ENCODE measurements around the gene DZIP1.

DZIP1 gene

DNA sequence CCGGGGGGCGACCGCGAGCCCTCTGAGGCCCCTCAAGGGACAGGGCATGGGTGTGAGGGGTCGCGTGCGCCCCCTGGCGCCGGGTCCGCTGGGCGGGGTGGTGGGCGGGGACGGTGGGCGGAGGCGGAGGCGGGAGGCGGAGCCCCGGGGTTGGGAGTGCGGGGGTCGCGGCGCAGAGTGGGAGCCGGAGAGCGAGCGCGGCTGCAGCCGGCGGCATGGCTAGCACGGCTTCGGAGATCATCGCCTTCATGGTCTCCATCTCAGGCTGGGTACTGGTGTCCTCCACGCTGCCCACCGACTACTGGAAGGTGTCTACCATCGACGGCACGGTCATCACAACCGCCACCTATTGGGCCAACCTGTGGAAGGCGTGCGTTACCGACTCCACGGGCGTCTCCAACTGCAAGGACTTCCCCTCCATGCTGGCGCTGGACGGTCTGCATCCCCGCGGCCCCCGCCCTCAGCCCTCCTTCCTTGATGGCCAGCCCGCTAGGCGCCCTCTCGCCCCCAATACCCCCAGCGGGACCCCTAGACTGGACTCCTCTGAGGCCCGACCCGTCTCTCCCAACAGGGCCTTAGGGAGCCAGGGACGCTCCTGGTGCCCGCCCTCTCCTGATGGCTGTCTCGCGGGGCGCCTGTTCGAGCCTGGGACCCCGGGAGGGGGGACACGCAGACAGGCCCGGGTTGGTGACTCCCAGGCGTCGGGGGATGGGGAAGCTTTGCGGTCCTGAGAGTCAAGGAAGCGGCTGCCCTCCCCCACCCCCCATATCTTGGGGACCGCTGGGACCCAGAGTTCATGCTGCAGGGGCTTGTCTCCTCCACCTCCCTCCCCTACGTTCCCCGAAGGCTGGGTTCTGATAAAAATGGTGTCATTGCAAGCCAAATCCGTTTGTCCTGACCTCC, 91.7 kb downstream of the DZIP1 start, which contains the start of gene CLDN10:
CLDN10 (plus strand) TSS at position 182 of the 903 bp plus-strand sequence; CDS start at position 216, 34 bp downstream.
- TF ChIP-seq, protein P1, sequence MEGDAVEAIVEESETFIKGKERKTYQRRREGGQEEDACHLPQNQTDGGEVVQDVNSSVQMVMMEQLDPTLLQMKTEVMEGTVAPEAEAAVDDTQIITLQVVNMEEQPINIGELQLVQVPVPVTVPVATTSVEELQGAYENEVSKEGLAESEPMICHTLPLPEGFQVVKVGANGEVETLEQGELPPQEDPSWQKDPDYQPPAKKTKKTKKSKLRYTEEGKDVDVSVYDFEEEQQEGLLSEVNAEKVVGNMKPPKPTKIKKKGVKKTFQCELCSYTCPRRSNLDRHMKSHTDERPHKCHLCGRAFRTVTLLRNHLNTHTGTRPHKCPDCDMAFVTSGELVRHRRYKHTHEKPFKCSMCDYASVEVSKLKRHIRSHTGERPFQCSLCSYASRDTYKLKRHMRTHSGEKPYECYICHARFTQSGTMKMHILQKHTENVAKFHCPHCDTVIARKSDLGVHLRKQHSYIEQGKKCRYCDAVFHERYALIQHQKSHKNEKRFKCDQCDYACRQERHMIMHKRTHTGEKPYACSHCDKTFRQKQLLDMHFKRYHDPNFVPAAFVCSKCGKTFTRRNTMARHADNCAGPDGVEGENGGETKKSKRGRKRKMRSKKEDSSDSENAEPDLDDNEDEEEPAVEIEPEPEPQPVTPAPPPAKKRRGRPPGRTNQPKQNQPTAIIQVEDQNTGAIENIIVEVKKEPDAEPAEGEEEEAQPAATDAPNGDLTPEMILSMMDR (IDR thresholded peaks at IDR 0.05; ENCODE audit: low read depth, low read length, missing control alignments) = peak; percentile 39
- Histone ChIP-seq H3K27ac (no peak within 1 kb of the TSS), H3K36me3 (replicated peaks) (no peaks in the 10 kb centered on the region), H3K27me3 (replicated peaks) (peaks cover 6% of the 10 kb centered on the region), H3K4me3 (ENCODE audit: low read depth, low read length) (peak within 1 kb of the TSS; percentile 44)
- in situ Hi-C loops (cut with HindIII; ENCODE audit: low pct_ligation_motif_present, low sequenced_read_pairs) = no loop called here
- no peak for DNase-seq

DNA sequence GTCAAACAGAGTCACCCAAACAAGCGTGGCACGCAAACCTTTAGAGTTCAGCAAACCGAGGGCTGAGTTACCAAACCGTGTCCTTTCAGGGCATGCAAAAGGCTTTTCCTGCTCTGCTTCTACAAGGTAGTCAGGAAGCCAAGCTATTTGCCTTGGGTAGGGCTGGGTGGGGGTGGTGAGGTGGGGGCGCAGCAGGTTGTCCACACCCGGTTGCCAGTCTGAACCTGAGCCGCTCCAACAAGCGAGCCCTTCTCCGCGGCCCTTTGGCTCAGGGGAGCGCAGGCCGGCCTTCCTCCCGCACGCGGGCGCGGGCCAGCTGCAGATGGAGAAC, 92.3 kb downstream of the DZIP1 start:
- no peak for DNase-seq

DNA sequence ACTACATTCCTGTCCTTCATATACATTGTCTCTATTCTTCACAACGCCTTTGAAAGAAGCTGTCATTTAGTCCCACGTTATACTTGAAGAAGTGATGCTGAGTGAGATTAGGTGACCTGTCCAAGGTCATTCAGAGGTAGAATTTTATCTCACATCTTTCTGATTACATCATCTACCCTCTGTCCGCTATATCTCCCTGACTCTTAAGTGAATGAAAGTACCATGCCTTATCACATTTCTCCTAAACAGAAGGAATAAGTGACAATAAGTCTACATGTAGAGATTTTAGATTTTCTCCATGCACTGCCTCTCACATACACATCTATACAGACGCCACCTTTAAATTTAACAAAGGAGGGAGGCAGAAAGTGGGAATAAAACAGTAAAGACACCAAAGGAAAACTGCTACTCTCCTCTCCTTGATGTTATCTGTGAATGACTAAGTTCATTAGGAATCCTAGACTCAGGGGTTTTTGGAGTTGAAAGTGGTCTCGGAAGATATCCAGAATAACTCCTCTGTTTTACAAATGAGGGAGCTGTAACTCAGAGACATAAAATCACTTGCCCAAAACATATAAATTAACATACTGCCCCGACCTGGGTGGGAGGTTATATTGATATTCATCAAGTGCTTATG, 96.9 kb downstream of the DZIP1 start:
- Histone ChIP-seq H3K4me3 (ENCODE audit: low read depth, low read length) (no peak overlapping the region), H3K36me3 (replicated peaks) (no peaks in the 10 kb centered on the region), H3K27me3 (replicated peaks) (peaks cover under 1% of the 10 kb centered on the region), H3K27ac (no peak overlapping the region)
- no peak for DNase-seq
- TF ChIP-seq, protein P1 (IDR thresholded peaks at IDR 0.05; ENCODE audit: low read depth, low read length, missing control alignments) = no peak
- in situ Hi-C loops (cut with HindIII; ENCODE audit: low pct_ligation_motif_present, low sequenced_read_pairs) = no loop called here

More for the DNA sequence above, 92.3 kb downstream of the DZIP1 start:
- peak overlapping the region; percentile 29 for H3K4me3 ChIP-seq (ENCODE audit: low read depth, low read length)
- H3K36me3 ChIP-seq (replicated peaks) = no peaks in the 10 kb centered on the region
- no peak overlapping the region for H3K27ac ChIP-seq
- in situ Hi-C loops (cut with HindIII; ENCODE audit: low pct_ligation_motif_present, low sequenced_read_pairs) = no loop called here
- TF ChIP-seq, protein P1 (IDR thresholded peaks at IDR 0.05; ENCODE audit: low read depth, low read length, missing control alignments) = no peak
- H3K27me3 ChIP-seq (replicated peaks) = peaks cover 6% of the 10 kb centered on the region

DNA sequence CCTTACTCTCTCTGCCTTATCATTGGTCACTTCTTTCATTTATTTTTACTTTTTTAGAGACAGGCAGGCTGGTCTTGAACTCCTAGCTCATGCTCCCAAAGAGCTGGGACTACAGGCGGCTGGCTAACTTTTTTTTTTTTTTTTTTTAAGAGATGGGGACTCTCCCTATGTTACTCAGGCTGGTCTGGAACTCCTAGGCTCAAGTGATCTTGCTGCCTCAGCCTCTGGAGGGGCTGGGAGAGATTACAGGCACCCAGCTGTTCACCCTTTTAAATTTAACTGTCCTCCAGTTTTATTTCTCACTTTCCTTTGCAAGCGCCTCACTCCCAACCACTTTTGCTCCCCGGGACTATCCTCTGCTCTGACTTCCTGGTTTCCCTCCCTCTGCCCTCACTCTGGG, 97.6 kb downstream of the DZIP1 start:
- Histone ChIP-seq H3K4me3 (ENCODE audit: low read depth, low read length) (no peak overlapping the region), H3K27ac (no peak overlapping the region), H3K36me3 (replicated peaks) (no peaks in the 10 kb centered on the region), H3K27me3 (replicated peaks) (no peaks in the 10 kb centered on the region)
- TF ChIP-seq, protein P1 (IDR thresholded peaks at IDR 0.05; ENCODE audit: low read depth, low read length, missing control alignments) = no peak
- no peak for DNase-seq
- in situ Hi-C loops (cut with HindIII; ENCODE audit: low pct_ligation_motif_present, low sequenced_read_pairs) = no loop called here

DNA sequence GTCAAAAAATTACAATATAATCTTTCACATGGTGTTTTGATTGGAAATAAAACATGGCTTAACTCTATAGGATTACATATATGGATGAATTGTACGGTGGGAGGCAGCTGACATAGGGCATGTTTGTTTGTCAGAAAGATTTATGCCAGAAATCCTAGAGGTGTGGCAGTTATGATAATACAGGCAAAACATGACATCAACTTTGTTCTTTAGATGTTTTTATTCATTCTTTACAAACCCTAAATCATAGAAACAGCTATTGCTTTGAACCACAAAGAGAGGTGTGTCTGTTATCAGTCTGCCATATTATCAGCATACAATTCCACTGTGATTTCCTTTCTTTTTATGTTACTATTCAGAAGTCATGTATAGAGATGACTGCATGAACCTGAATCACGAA, 100.2 kb downstream of the DZIP1 start:
- in situ Hi-C loops (cut with HindIII; ENCODE audit: low pct_ligation_motif_present, low sequenced_read_pairs) = no loop called here
- TF ChIP-seq, protein P1 (IDR thresholded peaks at IDR 0.05; ENCODE audit: low read depth, low read length, missing control alignments) = no peak
- no peak overlapping the region for H3K4me3 ChIP-seq (ENCODE audit: low read depth, low read length)
- no peaks in the 10 kb centered on the region for H3K36me3 ChIP-seq (replicated peaks)
- no peak for DNase-seq
- H3K27me3 ChIP-seq (replicated peaks) = no peaks in the 10 kb centered on the region
- no peak overlapping the region for H3K27ac ChIP-seq
